GM21390 (cell line): ENCODE results near the gene C1QTNF1.

Source experiments
- ATAC-seq: cut with Tn5 transposase; IDR thresholded peaks from one replicate; pipeline ENCODE4 v1.9.1; 2021; ENCODE audit not compliant: unreplicated experiment

Gene C1QTNF1, protein sequence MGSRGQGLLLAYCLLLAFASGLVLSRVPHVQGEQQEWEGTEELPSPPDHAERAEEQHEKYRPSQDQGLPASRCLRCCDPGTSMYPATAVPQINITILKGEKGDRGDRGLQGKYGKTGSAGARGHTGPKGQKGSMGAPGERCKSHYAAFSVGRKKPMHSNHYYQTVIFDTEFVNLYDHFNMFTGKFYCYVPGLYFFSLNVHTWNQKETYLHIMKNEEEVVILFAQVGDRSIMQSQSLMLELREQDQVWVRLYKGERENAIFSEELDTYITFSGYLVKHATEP

DNA sequence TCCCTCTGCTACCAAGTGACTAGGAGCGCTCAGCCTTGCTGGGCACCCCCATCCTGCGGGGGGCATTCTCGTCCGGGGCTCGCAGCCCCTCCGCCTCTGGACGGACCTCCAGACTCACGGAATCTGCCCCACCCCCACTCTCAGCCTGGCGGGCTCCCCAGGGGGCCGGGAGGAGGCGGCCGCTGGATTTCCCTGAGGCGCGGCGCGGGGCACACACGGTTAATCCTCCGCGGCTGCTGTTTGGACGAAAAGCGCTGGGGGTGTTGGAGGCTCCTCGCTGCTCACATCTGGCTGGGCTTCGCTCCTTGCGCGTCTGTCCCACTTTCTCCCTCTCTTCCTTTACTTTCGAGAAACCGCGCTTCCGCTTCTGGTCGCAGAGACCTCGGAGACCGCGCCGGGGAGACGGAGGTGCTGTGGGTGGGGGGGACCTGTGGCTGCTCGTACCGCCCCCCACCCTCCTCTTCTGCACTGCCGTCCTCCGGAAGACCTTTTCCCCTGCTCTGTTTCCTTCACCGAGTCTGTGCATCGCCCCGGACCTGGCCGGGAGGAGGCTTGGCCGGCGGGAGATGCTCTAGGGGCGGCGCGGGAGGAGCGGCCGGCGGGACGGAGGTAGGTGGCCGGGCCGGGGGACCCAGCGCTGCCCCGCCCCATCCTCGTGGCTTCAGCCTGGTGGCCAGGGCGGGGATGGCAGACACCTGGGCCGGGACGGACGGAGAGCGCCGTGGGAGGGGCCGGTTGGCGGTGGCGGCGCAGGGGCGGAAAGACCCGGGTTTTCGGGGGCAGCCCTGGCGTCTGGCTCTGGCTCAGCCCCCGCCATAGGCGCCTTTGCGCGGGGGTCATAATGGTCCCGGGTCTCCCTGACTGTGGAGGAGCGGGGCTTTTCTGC, at the start of gene C1QTNF1:
TSS of gene C1QTNF1 (plus strand) at position 284 of the 886 bp plus-strand sequence. CDS start 19,800 bp downstream, outside the sequence.
- ATAC-seq: no peak

DNA sequence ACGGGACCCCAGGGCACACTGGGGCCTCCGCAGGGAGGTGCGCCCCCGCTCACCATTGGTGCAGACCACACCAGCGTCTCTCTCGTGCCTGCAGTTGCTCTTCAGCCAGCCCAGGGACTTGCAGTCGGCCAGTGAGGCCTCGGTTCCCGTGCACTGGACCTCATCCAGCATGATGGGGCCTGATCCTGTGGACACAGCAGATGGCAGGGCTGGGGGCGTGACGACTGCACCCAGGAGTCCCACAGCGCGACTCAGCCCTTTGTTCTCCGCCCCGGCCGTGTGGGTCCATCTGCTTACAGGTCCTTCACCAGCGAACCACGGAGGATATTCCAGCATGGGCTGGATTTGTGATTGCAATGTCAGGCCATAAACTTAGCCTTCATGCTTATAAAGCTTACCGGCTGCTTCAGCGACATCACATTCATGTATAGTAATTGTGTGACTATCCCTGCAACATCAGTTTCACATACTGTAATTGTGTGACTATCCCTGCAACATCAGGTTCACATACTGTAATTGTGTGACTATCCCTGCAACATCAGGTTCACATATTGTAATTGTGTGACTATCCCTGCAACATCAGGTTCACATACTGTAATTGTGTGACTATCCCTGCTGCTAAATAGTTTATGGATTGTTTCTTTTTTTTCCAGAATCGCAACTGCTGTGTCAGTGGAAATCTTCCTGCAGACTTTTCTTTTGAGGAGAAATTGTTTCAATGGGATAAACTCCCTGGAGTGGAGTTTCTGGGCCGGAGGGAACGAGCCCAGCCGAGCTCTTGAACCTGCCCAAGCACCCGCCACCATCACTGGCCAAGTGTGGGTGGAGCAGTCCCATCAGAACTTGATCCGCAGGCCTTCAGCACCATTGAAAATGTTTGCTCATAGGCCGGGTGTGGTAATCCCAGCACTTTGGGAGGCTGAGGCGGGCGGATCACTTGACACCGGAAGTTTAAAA, 49.1 kb upstream of the C1QTNF1 start:
- ATAC-seq: no peak

- ATAC-seq: no peak
These were observed 46.9 kb upstream of the C1QTNF1 start for GRCh38 chr17:78976907-78977680.

- no peak for ATAC-seq
These were observed 46.4 kb upstream of the C1QTNF1 start for GRCh38 chr17:78977681-78977943.

- ATAC-seq: no peak
These were observed 45.7 kb upstream of the C1QTNF1 start for GRCh38 chr17:78977997-78978973.

DNA sequence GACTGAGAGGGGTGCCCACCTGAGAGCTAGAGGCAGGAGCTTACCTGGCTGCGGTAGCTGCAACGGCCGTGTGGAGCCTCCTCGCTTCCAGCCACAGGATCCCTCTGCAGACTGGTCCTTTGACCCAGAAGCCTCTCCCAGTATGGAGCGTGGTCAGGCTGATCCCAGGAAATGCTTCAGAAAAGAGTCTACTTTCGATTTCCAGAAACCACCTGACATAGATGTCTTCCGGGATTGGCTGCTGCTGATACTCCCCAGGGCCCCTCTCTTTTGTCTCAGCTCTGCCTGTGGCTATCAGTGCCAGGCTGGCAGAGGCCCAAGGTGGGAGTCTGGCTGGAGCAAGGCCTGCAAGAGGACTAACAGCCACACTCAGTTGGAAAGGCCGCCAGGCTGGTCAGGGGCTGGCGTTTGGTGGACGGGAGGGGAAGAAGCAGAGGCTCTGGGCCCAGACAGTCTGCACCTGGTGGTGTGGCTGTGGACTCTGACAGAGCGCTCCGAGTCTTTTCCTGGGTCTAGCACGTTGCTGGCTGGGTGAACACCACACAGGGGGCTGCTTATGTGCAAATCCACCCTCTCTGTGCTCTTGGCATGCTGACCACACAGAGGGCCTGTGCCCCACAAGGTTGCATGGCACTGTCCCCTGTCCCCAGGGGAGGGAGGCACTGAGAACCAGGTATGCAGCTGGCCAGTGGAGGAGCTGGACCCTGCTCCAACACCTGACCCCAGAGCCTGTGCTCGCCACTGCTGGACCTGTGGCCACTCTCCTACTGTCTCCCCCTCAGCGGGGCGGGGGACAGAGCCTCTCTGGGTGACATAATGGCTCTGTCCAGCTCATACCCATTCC, 44.0 kb upstream of the C1QTNF1 start, which contains the start of gene LGALS3BP:
TSS of gene LGALS3BP (minus strand) at position 144 of the 844 bp plus-strand sequence. CDS start 2,732 bp downstream, outside the sequence.
- no peak for ATAC-seq

DNA sequence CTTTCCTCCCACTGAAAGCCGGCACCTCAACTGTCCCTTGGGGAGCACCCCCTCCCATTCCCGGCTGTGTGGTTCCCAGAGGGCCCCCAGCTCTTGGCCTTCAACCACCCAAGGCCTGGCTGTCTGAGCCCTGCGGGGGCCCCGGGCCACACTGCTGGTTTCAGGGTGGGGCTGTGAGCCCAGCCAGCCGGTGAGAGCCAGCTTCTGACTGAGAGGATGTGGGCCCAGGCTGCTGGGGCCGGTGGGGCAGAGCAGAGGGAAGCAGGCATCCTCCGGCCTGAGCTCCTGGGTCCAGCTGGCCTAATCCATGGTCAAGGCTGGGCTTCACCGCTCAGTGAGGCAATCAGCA, 43.4 kb upstream of the C1QTNF1 start:
- no peak for ATAC-seq

- no peak for ATAC-seq
These were observed 42.7 kb upstream of the C1QTNF1 start for GRCh38 chr17:78981010-78981888.

- no peak for ATAC-seq
These were observed 38.6 kb upstream of the C1QTNF1 start for GRCh38 chr17:78985395-78985794.

- ATAC-seq: no peak
These were observed 37.8 kb upstream of the C1QTNF1 start for GRCh38 chr17:78986048-78986648.

DNA sequence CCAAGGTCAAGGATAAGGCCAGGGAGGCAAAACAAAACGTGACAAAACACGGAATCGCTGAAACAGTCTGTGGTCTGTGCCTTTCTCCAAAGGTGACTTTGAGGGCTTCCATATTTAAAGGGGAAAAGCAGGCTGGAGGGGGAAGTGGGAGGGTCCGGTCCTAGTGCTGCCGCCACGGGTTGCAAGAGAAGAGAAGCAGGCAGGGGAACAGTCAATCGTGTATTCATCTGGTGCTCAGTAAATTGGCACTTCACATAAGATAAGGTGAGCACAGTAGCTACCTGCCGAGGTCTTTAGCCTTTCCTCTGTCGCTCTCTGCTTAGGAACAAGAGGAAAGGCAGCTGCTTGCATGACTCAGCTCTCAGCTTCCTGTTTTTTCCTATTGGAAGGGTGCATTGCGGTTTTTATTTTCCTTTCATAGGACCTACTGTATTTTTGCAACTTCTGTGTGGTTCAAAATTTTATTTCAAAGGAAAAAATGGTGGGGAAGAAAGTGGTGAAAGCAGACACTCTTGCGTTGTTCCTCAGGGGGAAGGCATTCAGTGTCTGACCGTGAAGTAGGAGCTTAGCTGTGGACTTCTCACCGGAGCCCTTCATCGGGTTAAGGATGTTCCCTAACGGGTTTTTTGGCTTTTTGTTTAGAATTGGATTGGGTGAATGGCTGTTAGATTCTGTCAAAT, 37.2 kb upstream of the C1QTNF1 start:
- no peak for ATAC-seq

DNA sequence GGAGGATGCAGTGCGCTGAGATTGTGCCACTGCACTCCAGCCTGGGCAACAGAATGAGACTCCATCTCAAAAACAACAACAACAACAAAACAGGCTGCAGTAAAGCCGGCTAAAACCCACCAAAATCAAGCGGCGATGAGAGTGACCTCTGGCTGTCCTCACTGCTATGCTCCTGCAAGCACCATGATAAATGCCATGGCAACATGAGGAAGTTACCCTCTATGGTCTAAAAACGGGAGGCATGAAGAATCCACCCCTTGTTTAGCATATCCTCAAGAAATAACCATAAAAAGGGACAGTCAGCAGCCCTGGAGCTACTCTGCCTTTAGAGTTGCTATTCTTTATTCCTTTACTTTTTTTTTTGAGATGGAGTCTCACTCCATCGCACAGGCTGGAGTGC, 35.8 kb upstream of the C1QTNF1 start:
- ATAC-seq: no peak

- no peak for ATAC-seq
These were observed 33.5 kb upstream of the C1QTNF1 start for GRCh38 chr17:78990349-78991016.

DNA sequence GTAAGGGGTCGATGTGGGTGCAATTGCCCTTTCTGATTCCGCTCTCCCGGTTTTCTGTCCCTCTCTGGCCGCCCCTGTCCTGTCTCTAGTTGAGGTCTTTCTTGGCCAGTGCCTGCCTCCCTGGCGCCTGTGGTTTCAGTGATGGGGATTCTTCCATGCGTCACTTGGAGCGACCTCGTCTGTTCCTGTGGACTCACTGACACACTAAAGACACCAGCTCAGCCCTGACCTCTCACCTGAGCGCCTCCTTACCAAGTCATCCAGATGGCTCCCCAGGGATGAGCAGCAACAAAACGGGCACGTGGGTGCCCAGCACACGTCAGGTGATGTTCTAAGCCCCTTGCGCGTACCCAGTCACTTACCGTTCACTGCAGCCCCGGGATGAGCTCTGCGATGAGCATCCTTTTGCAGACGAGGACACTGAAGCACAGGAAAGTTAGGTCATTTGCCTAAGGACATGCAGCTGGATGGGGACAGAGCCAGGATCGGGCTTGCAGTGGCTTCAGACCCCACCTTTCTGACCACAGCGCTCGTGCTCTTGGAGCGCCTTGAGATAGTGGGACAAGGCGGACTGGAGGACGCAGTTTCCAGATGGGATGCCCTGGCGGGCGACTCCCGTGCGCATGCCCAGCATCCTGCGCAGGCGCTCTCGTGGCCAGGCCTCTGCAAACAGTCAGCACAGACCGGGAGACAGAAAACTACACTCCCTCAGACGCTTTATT, 32.8 kb upstream of the C1QTNF1 start:
- ATAC-seq: no peak

DNA sequence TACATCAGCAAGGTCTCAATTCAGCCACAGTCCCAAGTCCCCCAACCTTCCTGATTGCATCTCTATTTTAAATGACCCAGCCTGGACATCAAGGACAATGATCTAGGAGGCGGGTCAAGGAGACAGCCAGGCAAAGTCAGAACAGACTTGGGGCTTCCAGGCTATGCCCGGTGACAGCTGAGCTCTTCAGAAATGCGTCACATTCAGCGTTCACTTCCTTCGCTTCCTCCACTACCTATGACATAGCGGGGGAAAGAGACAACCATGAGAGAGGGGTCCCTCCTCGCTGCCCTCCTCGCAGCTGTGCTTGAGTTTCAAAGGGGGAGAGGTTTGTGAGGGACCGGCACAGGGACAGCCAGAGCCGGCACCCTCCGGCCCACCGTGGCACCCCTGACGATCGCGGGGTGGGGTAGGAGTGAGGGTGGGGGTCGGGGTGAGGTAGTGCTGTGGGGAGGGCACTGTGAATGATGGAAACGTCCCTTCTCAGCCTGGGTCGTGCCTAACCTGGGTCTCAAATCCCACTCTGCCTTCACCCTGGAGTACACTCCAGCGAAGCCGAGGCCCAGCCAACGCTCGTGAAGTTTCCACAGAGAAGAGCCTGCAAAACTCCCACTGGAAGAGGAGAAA, 31.9 kb upstream of the C1QTNF1 start:
- ATAC-seq: no peak
